B cell (primary cell): ENCODE measurements around the gene PSMD9. TPM values are rescaled to one million over a fixed set of nuclear protein-coding genes. Genes with fewer than 3 reads are reported as not detected.

Experiments used
- ATAC-seq: fragments of 200-7000 bp; cut with Tn5 transposase; one replicate; pipeline ENCODE4 v1.10.0; 2021; ENCODE audit warnings: low read depth, mild to moderate bottlenecking, moderate number of reproducible peaks, moderate library complexity
- CTCF ChIA-PET: fragments of 350-600 bp; sonication (Branson Sonifier 250); formaldehyde crosslinking; loops from one replicate; lab custom pipeline; 2021; ENCODE audit warnings: antibody characterized with exemption, inconsistent platforms; lab: Charles Lee
- POLR2A ChIA-PET: fragments of 350-600 bp; sonication (Branson Sonifier 250); formaldehyde crosslinking; loops from one replicate; lab custom pipeline; 2021; ENCODE audit warnings: antibody characterized with exemption; lab: Charles Lee
- DNase-seq: peaks from one replicate; pipeline ENCODE4 v3.0.0; 2013
- H2AFZ ChIP-seq: 2 replicates; pipeline ENCODE4 v1.6.1; 2012; ENCODE audit warnings: mild to moderate bottlenecking, low read depth, low read length; ENCODE audit not compliant: insufficient read depth, poor library complexity, severe bottlenecking
- H3K27ac ChIP-seq, 2 donors: 1 replicate in 1 of 2; 2 replicates in 1 of 2; pipeline ENCODE4 v1.5.1; 2012 to 2013; ENCODE audit warnings: low read length in 2 of 2, mild to moderate bottlenecking in 2 of 2, moderate library complexity in 1 of 2
- H3K27me3 ChIP-seq, 4 experiments: fragments of 200-600 bp in 1 of 4; sonication (generic) in 1 of 4; replicated peaks in 1 of 4; 1 replicate in 2 of 4; 2 replicates in 2 of 4; pipeline versions ENCODE4 v1.6.1 to v1.7.0; 2013 to 2016; ENCODE audit warnings: low read length in 3 of 4, mild to moderate bottlenecking in 2 of 4, mixed read lengths in 1 of 4, moderate library complexity in 1 of 4; ENCODE audit not compliant: insufficient read depth in 4 of 4, control insufficient read depth in 3 of 4; ENCODE audit errors: control extremely low read depth in 1 of 4
- H3K36me3 ChIP-seq, 2 experiments: replicated peaks in 1 of 2; 1 replicate in 1 of 2; 2 replicates in 1 of 2; pipeline versions ENCODE4 v1.6.1 to v1.7.1; 2013; ENCODE audit warnings: low read length in 1 of 2; ENCODE audit not compliant: insufficient read depth in 2 of 2, control insufficient read depth in 1 of 2; ENCODE audit errors: control extremely low read depth in 1 of 2, extremely low read depth in 1 of 2
- H3K4me1 ChIP-seq, 2 donors: fragments of 200-600 bp in 1 of 2; sonication (generic) in 1 of 2; 1 replicate in 1 of 2; 2 replicates in 1 of 2; pipeline versions ENCODE4 v1.5.1 to v1.6.1; 2013 to 2017; ENCODE audit warnings: low read length in 2 of 2; ENCODE audit not compliant: control insufficient read depth in 2 of 2, insufficient read depth in 2 of 2
- H3K4me2 ChIP-seq: replicated peaks from 2 replicates; pipeline ENCODE3; 2012; ENCODE audit warnings: mild to moderate bottlenecking, low read depth, low read length; ENCODE audit not compliant: poor library complexity, severe bottlenecking
- H3K4me3 ChIP-seq, 5 experiments: fragments of 200-600 bp in 1 of 5; sonication (generic) in 1 of 5; 1 replicate in 3 of 5; 2 replicates in 2 of 5; pipeline versions ENCODE4 v1.5.1 to v1.7.0; 2011 to 2016; ENCODE audit warnings: low read length in 4 of 5, mild to moderate bottlenecking in 4 of 5, low read depth in 2 of 5, control low read depth in 1 of 5, moderate library complexity in 1 of 5; ENCODE audit not compliant: insufficient read depth in 1 of 5; ENCODE audit errors: control extremely low read depth in 1 of 5, extremely low read depth in 1 of 5
- H3K79me2 ChIP-seq: fragments of 200-600 bp; sonication (generic); one replicate; pipeline ENCODE4 v1.6.0; 2016; ENCODE audit warnings: low read length; ENCODE audit not compliant: control insufficient read depth, insufficient read depth
- H3K9ac ChIP-seq: fragments of 200-600 bp; sonication (generic); 2 replicates; pipeline ENCODE4 v1.6.1; 2017; ENCODE audit warnings: mild to moderate bottlenecking, low read length, moderate library complexity
- H3K9me3 ChIP-seq, 3 donors: one replicate each; pipeline versions ENCODE4 v1.6.1 to v1.7.1; 2013; ENCODE audit warnings: low read length in 2 of 3; ENCODE audit not compliant: control insufficient read depth in 2 of 3, insufficient read depth in 1 of 3; ENCODE audit errors: control extremely low read depth in 1 of 3
- H4K20me1 ChIP-seq: 2 replicates; pipeline ENCODE4 v1.6.0; 2012; ENCODE audit warnings: mild to moderate bottlenecking, low read length; ENCODE audit not compliant: insufficient read depth, control insufficient read depth, poor library complexity, severe bottlenecking
- H3K27ac Mint-ChIP-seq: one replicate; pipeline ENCODE4 v1.8.0; 2021; ENCODE audit warnings: mixed read lengths
- H3K27me3 Mint-ChIP-seq: one replicate; pipeline ENCODE4 v1.8.0; 2021; ENCODE audit warnings: mixed read lengths
- H3K4me1 Mint-ChIP-seq: one replicate; pipeline ENCODE4 v1.8.0; 2021; ENCODE audit warnings: mixed read lengths
- H3K4me3 Mint-ChIP-seq: one replicate; pipeline ENCODE4 v1.8.0; 2021; ENCODE audit warnings: mixed read lengths
- H3K9me3 Mint-ChIP-seq: one replicate; pipeline ENCODE4 v1.8.0; 2022; ENCODE audit warnings: mixed read lengths; ENCODE audit not compliant: insufficient read depth
- CTCF ChIP-seq: fragments of 200-600 bp; IDR thresholded peaks from one replicate; pipeline ENCODE4 v1.8.0; 2022; ENCODE audit warnings: antibody characterized with exemption, mild to moderate bottlenecking
- EZH2 ChIP-seq: IDR thresholded peaks from 2 replicates; pipeline ENCODE4 v1.6.1; 2012; ENCODE audit warnings: borderline replicate concordance, low read depth, mild to moderate bottlenecking, moderate library complexity, low read length; ENCODE audit not compliant: insufficient read depth, poor library complexity, severe bottlenecking
- WGBS: methylation state at CpG from one replicate; pipeline ENCODE4 v1.1.5; 2013; ENCODE audit warnings: missing lambda C conversion rate; ENCODE audit not compliant: insufficient coverage; 5-methylcytosine and 5-hydroxymethylcytosine counted together
- intact Hi-C: fragments of 100-400 bp; cut with micrococcal nuclease; formaldehyde crosslinking; loops from one replicate; pipeline ENCODE4 v1.10.0; 2022
- polyA plus RNA-seq: library from polyadenylated mRNA; depleted of rRNA; stranded (reverse); fragments of >200 nt; gene quantifications from 2 replicates; pipeline ENCODE4 v1.2.3, GENCODE V29; 2012
- total RNA-seq, 2 donors: library from RNA; stranded (reverse); fragments of 120-200 nt in 1 of 2; gene quantifications; 1 replicate in 1 of 2; 2 replicates in 1 of 2; pipeline versions ENCODE4 v1.2.3 to v1.2.4, GENCODE V29; 2013 to 2022

Gene PSMD9
- total and polyA plus RNA-seq, 2 donors (not counting 1 experiment from before 2014, with no cell fraction given): 37.1 to 83.4 TPM

- WGBS: 73% methylated on average over 20 of the region's 24 CpGs
- intact Hi-C loops: loop anchor here (1.0 kb wide), 5 partner anchors 37 to 153 kb away; partner anchors contain the start of genes PSMD9 and TMEM120B
- Histone ChIP-seq H2AFZ (peak overlapping the region; percentile 89), H3K79me2 (no peaks in the 10 kb centered on the region), H3K4me3 (peak overlapping the region; percentile 65 to 90 (median 78)), H3K9ac (peak overlapping the region; percentile 70), H3K27me3 (no peaks in the 10 kb centered on the region), H4K20me1 (no peaks in the 10 kb centered on the region), H3K36me3 (no peaks in the 10 kb centered on the region), H3K4me2 (peak overlapping the region; percentile 89), H3K9me3 (no peaks in the 10 kb centered on the region), H3K4me1 (peaks cover 7 to 20% of the 10 kb centered on the region in 2 donors), H3K27ac (peak overlapping the region in 1 of 2 donors; percentile 56)
- peak overlapping the region; percentile 91 for H3K27ac Mint-ChIP-seq
- ChIA-PET POLR2A (interaction anchor here (0.6 to 1.0 kb wide), 2 partner anchors 46 to 304 kb away, joined by 3 to 4 read pairs; no protein-coding TSS in a partner anchor), CTCF (interaction anchor here (0.7 to 6.2 kb wide), 2 partner anchors 45 to 214 kb away, joined by 4 to 38 read pairs; partner anchors contain the start of gene RHOF)
- no peaks in the 10 kb centered on the region for H3K27me3 Mint-ChIP-seq
- ATAC-seq: no peak
- TF ChIP-seq CTCF: no peak
- TF ChIP-seq EZH2: no peak
- no peak for DNase-seq
- H3K9me3 Mint-ChIP-seq: no peaks in the 10 kb centered on the region
- peaks cover 18% of the 10 kb centered on the region for H3K4me1 Mint-ChIP-seq
- H3K4me3 Mint-ChIP-seq: peak overlapping the region; percentile 99
These were observed 48.4 kb upstream of the PSMD9 start for GRCh38 chr12:121839993-121840761.
